Cardiac fibroblast (primary cell): ENCODE measurements around the gene OBSL1.

Source experiments
- DNase-seq, 2 donors: peaks; one replicate each; pipeline versions ENCODE4 v3.0.0 to v3.0.0-alpha.2; 2010; ENCODE audit warnings: low read depth in 2 of 2
- H3K4me3 ChIP-seq, 2 donors: replicated peaks in 1 of 2; 1 replicate in 1 of 2; 2 replicates in 1 of 2; pipeline ENCODE4 v1.5.1; 2011; ENCODE audit warnings: low read depth in 2 of 2, low read length in 2 of 2, mild to moderate bottlenecking in 2 of 2, moderate library complexity in 1 of 2
- CTCF ChIP-seq: IDR thresholded peaks from one replicate; pipeline ENCODE4 v1.5.1; 2011; ENCODE audit warnings: low read depth, mild to moderate bottlenecking, low read length, inconsistent platforms

OBSL1 gene

DNA sequence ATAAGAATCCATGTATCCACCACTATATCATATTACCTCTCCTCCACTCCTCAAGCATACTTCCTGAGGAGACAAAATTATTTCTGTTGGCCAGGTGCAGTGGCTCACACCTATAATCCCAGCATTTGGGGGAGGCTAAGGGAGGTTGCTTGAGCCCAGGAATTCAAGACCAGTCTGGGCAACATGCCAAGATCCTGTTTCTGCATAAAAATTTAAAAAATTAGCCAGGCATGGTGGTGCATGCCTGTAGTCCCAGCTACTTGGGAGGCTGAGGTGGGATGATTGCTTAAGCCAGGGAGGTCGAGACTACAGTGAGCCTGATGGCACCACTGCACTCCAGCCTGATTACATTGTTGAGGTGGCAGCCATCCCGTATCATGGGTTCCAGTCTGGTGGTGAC, 10.0 kb upstream of the OBSL1 start:
- DNase-seq = no peak
- no peak for TF ChIP-seq CTCF
- no peak overlapping the region for H3K4me3 ChIP-seq

GRCh38 chr2:219578811-219579613, 7.7 kb upstream of the OBSL1 start:
- peak; percentile 56 to 65 for DNase-seq
- TF ChIP-seq CTCF = no peak
- no peak overlapping the region for H3K4me3 ChIP-seq

- TF ChIP-seq CTCF = no peak
- no peak for DNase-seq
- H3K4me3 ChIP-seq = no peak overlapping the region
Measured at GRCh38 chr2:219576505-219577388, 5.4 kb upstream of the OBSL1 start.

DNA sequence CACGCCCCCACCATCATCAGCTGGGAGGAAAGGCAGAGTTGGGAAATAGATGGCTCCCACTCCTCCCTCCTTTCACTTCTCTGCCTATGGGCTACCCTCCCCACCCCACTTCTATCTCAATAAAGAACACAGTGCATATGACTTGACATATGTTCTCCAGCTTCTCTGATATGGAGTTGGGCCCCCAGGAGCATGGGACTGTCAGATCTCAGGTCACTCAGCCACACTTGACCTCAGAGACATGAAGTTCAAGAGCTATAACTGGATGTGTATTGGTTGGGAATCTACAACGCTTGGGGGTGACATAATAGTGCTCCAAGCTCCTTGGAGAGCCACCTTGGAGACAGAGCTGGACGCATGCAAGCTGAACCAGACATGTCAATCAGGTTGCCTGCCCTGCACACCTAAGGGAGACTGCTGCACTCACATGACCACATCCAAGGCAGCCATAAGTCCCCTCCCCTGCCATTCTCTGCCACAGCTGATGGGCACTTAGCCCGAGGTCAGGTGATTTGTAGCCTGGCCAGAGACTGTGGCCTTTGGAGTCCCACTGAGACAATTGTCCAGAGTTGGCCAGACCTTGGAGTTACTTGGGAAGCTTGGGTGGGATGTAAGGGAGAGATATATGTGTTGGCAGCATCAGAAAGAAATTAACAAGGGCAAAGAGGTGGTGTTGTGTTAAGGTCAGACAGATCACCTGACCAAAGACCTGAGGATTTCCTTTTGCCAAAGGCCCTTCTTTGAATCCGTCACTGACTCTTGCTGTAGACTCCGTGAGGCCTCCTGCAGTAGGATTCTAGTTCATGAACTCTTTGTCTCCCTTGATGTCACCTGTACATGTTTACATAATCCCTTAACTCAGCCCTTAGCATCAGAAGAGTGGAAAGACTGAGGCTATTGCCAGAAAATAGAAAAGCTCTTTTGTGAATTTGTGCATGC, 4.5 kb upstream of the OBSL1 start:
- no peak for DNase-seq
- TF ChIP-seq CTCF = no peak
- no peak overlapping the region for H3K4me3 ChIP-seq

- H3K4me3 ChIP-seq = no peak overlapping the region
- TF ChIP-seq CTCF = no peak
- no peak for DNase-seq
Measured at GRCh38 chr2:219574484-219575311, 3.4 kb upstream of the OBSL1 start.
